ENCODE results near the gene PCCA. TPM values are rescaled to one million over a fixed set of nuclear protein-coding genes. Genes with fewer than 3 reads are reported as not detected.

Gene PCCA
- total RNA-seq, 1 donor from 2014 or later: 3.6 TPM

- Histone ChIP-seq H3K9me3 (no peaks in the 10 kb centered on the region), H3K4me3 (no peak overlapping the region), H3K27me3 (no peaks in the 10 kb centered on the region), H3K4me1 (peaks cover 0 to 3% of the 10 kb centered on the region in 2 donors), H3K27ac (no peak overlapping the region), H3K36me3 (no peaks in the 10 kb centered on the region)
- intact Hi-C loops (cut with DNase I): no loop called here
- no peak for TF ChIP-seq CTCF (IDR thresholded peaks at IDR 0.05)
- DNase-seq (ENCODE audit: low spot score in 2 of 2): peak in 1 of 2 donors; percentile 63
Measured at GRCh38 chr13:100544866-100545683, 456.2 kb downstream of the PCCA start.

GRCh38 chr13:100545684-100546061 is 456.8 kb downstream of the PCCA start:
- no peaks in the 10 kb centered on the region for H3K27me3 ChIP-seq
- no peak for DNase-seq (ENCODE audit: low spot score in 2 of 2)
- H3K27ac ChIP-seq: no peak overlapping the region
- peaks cover 0 to 3% of the 10 kb centered on the region in 2 donors for H3K4me1 ChIP-seq
- no peak overlapping the region for H3K4me3 ChIP-seq
- no peaks in the 10 kb centered on the region for H3K36me3 ChIP-seq
- no peaks in the 10 kb centered on the region for H3K9me3 ChIP-seq
- intact Hi-C loops (cut with DNase I): no loop called here
- TF ChIP-seq CTCF (IDR thresholded peaks at IDR 0.05): no peak

- Histone ChIP-seq H3K9me3 (no peaks in the 10 kb centered on the region), H3K36me3 (no peaks in the 10 kb centered on the region), H3K27ac (no peak overlapping the region), H3K4me3 (no peak overlapping the region), H3K4me1 (peaks cover 0 to 3% of the 10 kb centered on the region in 2 donors), H3K27me3 (no peaks in the 10 kb centered on the region)
- intact Hi-C loops (cut with DNase I): no loop called here
- DNase-seq (ENCODE audit: low spot score in 2 of 2): no peak
- TF ChIP-seq CTCF (IDR thresholded peaks at IDR 0.05): no peak
Measured at GRCh38 chr13:100546713-100547405, 458.0 kb downstream of the PCCA start.

GRCh38 chr13:100547791-100548201 is 458.9 kb downstream of the PCCA start:
- Histone ChIP-seq H3K9me3 (no peaks in the 10 kb centered on the region), H3K4me3 (no peak overlapping the region), H3K36me3 (no peaks in the 10 kb centered on the region), H3K27me3 (no peaks in the 10 kb centered on the region), H3K27ac (peak overlapping the region in 1 of 2 donors; percentile 14), H3K4me1 (peaks cover 0 to 3% of the 10 kb centered on the region in 2 donors)
- DNase-seq (ENCODE audit: low spot score in 2 of 2): no peak
- no peak for TF ChIP-seq CTCF (IDR thresholded peaks at IDR 0.05)
- intact Hi-C loops (cut with DNase I): no loop called here

GRCh38 chr13:100549316-100549715 is 460.4 kb downstream of the PCCA start:
- Histone ChIP-seq H3K27ac (no peak overlapping the region), H3K9me3 (no peaks in the 10 kb centered on the region), H3K36me3 (no peaks in the 10 kb centered on the region), H3K4me1 (peaks cover 0 to 3% of the 10 kb centered on the region in 2 donors), H3K4me3 (no peak overlapping the region), H3K27me3 (no peaks in the 10 kb centered on the region)
- intact Hi-C loops (cut with DNase I): no loop called here
- DNase-seq (ENCODE audit: low spot score in 2 of 2): no peak
- no peak for TF ChIP-seq CTCF (IDR thresholded peaks at IDR 0.05)
